RKO (cell line): ENCODE measurements around the gene ARHGAP26.

Experiments used
- DNase-seq: peaks from one replicate; pipeline ENCODE4 v3.0.0-alpha.2; 2016; ENCODE audit warnings: low spot score

Gene ARHGAP26

GRCh38 chr5:142831009-142831383 is 60.8 kb downstream of the ARHGAP26 start:
- no peak for DNase-seq

GRCh38 chr5:142832263-142832662 is 62.1 kb downstream of the ARHGAP26 start:
- DNase-seq, result no peak

GRCh38 chr5:142833517-142834449 is 63.6 kb downstream of the ARHGAP26 start:
- no peak for DNase-seq

- no peak for DNase-seq
Measured at GRCh38 chr5:142834504-142834903, 64.3 kb downstream of the ARHGAP26 start.

GRCh38 chr5:142835540-142835939 is 65.4 kb downstream of the ARHGAP26 start:
- DNase-seq, result no peak

GRCh38 chr5:142836048-142836447 is 65.9 kb downstream of the ARHGAP26 start:
- no peak for DNase-seq

- DNase-seq, result no peak
Measured at GRCh38 chr5:142837081-142837725, 67.0 kb downstream of the ARHGAP26 start.

- DNase-seq, result no peak
Measured at GRCh38 chr5:142838845-142839244, 68.7 kb downstream of the ARHGAP26 start.

GRCh38 chr5:142839711-142840346 is 69.7 kb downstream of the ARHGAP26 start:
- DNase-seq, result no peak

- no peak for DNase-seq
Measured at GRCh38 chr5:142840575-142840974, 70.4 kb downstream of the ARHGAP26 start.

- no peak for DNase-seq
Measured at GRCh38 chr5:142841511-142842265, 71.5 kb downstream of the ARHGAP26 start.

GRCh38 chr5:142842994-142843905 is 73.1 kb downstream of the ARHGAP26 start:
- no peak for DNase-seq

GRCh38 chr5:142844866-142845265 is 74.7 kb downstream of the ARHGAP26 start:
- DNase-seq, result no peak

- no peak for DNase-seq
Measured at GRCh38 chr5:142845402-142845921, 75.3 kb downstream of the ARHGAP26 start.

- DNase-seq, result no peak
Measured at GRCh38 chr5:142845954-142846398, 75.8 kb downstream of the ARHGAP26 start.

GRCh38 chr5:142846406-142846805 is 76.2 kb downstream of the ARHGAP26 start:
- DNase-seq, result no peak

GRCh38 chr5:142847898-142848790 is 78.0 kb downstream of the ARHGAP26 start:
- DNase-seq, result no peak

GRCh38 chr5:142849466-142849865 is 79.3 kb downstream of the ARHGAP26 start:
- no peak for DNase-seq

- DNase-seq, result no peak
Measured at GRCh38 chr5:142849880-142850279, 79.7 kb downstream of the ARHGAP26 start.

GRCh38 chr5:142851731-142852130 is 81.6 kb downstream of the ARHGAP26 start:
- no peak for DNase-seq
